RWPE1 (cell line): Measurements from ENCODE around the gene F2R.

ENCODE experiments used
- CTCF ChIA-PET: fragments of 350-600 bp; sonication (Branson Sonifier 250); formaldehyde crosslinking; extraction: SDS; loops from one replicate; lab custom pipeline; 2021; lab: Yijun Ruan, JAX
- POLR2A ChIA-PET: fragments of 400-600 bp; formaldehyde crosslinking; extraction: SDS; loops from one replicate; lab custom pipeline; 2020; ENCODE audit warnings: antibody characterized with exemption; ENCODE audit not compliant: low non-redundant PET; lab: Yijun Ruan, JAX
- DNase-seq: peaks from one replicate; pipeline ENCODE4 v3.0.0; 2012; ENCODE audit warnings: low spot score
- H3K27ac ChIP-seq: fragments of 450-650 bp; 2 replicates; pipeline ENCODE4 v1.5.1; 2017
- TF ChIP-seq, protein P1 (sequence below): fragments of 450-650 bp; conservative IDR thresholded peaks from 2 replicates; pipeline ENCODE4 v1.5.1; 2017; ENCODE audit warnings: low read depth, mild to moderate bottlenecking

F2R gene

GRCh38 chr5:76744632-76745031 lies 28.7 kb downstream of the F2R start:
- no peak for DNase-seq
- ChIA-PET POLR2A (no interaction called here), CTCF (interaction anchor here (0.5 to 1.0 kb wide), 3 partner anchors 30 to 82 kb away, joined by 3 to 5 read pairs (median 4); no protein-coding TSS in a partner anchor)
- TF ChIP-seq, protein P1, sequence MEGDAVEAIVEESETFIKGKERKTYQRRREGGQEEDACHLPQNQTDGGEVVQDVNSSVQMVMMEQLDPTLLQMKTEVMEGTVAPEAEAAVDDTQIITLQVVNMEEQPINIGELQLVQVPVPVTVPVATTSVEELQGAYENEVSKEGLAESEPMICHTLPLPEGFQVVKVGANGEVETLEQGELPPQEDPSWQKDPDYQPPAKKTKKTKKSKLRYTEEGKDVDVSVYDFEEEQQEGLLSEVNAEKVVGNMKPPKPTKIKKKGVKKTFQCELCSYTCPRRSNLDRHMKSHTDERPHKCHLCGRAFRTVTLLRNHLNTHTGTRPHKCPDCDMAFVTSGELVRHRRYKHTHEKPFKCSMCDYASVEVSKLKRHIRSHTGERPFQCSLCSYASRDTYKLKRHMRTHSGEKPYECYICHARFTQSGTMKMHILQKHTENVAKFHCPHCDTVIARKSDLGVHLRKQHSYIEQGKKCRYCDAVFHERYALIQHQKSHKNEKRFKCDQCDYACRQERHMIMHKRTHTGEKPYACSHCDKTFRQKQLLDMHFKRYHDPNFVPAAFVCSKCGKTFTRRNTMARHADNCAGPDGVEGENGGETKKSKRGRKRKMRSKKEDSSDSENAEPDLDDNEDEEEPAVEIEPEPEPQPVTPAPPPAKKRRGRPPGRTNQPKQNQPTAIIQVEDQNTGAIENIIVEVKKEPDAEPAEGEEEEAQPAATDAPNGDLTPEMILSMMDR, result no peak
- H3K27ac ChIP-seq, result no peak overlapping the region

GRCh38 chr5:76745670-76746069 lies 29.7 kb downstream of the F2R start:
- no peak overlapping the region for H3K27ac ChIP-seq
- DNase-seq, result no peak
- CTCF ChIA-PET, result interaction anchor here (0.7 to 1.0 kb wide), 2 partner anchors 18 to 29 kb away, joined by 4 read pairs; no protein-coding TSS in a partner anchor
- TF ChIP-seq, protein P1, result no peak
- POLR2A ChIA-PET, result no interaction called here

DNA sequence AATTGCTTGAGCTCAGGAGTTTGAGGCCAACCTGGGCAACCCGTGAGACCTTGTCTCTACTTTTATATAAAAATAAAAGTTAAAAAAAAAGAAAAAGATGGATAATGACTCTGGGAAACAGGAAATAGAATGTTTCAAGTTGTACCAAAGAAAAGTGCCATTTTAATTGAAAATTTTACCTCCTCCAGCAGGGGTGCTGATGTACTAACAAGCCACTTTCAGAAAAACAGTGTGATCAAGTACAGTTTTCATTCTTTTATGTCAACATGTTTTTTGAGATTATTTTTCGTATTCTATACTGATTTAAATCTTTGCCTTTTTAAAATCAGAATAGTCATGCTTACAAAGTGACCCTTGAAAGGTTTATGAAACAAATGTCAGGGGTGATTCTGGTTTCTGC lies 30.8 kb downstream of the F2R start:
- no peak overlapping the region for H3K27ac ChIP-seq
- CTCF ChIA-PET, result no interaction called here
- POLR2A ChIA-PET, result no interaction called here
- TF ChIP-seq, protein P1, result no peak
- no peak for DNase-seq

GRCh38 chr5:76747706-76748105 lies 31.8 kb downstream of the F2R start:
- ChIA-PET CTCF (interaction anchor here (0.6 kb wide), 1 partner anchor 664 kb away, joined by 3 read pairs; no protein-coding TSS in a partner anchor), POLR2A (no interaction called here)
- DNase-seq, result no peak
- no peak overlapping the region for H3K27ac ChIP-seq
- TF ChIP-seq, protein P1, result no peak

GRCh38 chr5:76751291-76751690 lies 35.4 kb downstream of the F2R start:
- no peak overlapping the region for H3K27ac ChIP-seq
- ChIA-PET CTCF (interaction anchor here (1.9 kb wide), 1 partner anchor 23 kb away, joined by 7 read pairs; no protein-coding TSS in a partner anchor), POLR2A (no interaction called here)
- TF ChIP-seq, protein P1, result no peak
- no peak for DNase-seq

DNA sequence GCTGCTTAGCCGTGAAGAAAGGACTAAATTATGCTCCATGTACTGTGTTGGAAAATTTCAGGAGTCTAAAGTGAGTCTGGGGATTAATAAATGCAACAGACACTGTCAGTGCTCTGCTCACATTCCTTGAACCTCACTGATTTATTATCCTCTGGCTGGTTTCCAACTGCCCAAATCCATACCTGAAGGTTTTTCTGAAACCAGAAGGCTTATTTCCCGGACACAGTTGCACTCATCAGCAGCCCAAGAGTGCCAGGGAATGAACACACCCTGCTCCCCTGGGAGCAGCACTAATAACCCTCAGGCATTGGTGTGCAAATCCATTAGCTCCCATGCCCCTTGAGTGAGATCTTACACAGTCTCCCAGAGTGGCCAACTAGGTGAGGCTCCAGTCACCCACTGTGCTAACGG lies 38.7 kb downstream of the F2R start:
- POLR2A ChIA-PET, result no interaction called here
- CTCF ChIA-PET, result no interaction called here
- TF ChIP-seq, protein P1, result no peak
- H3K27ac ChIP-seq, result no peak overlapping the region
- DNase-seq, result no peak
